Natural killer cell (primary cell): ENCODE results near the gene BRME1. TPM values are rescaled to one million over a fixed set of nuclear protein-coding genes. Genes with fewer than 3 reads are reported as not detected.
A peak's percentile ranks its signal among the peaks of the same experiment; 100 is the strongest.

Source experiments
- ATAC-seq, 3 donors: fragments of 150-1000 bp in 2 of 3; fragments of 200-7000 bp in 1 of 3; cut with Tn5 transposase; 1 replicate in 1 of 3; 2 replicates in 2 of 3; pipeline ENCODE4 v1.10.0; 2021; ENCODE audit warnings: mild to moderate bottlenecking in 2 of 3, moderate library complexity in 2 of 3
- DNase-seq, 2 donors: peaks; one replicate each; pipeline versions ENCODE4 v3.0.0 to v3.0.0-alpha.2; 2013 to 2021; ENCODE audit warnings: mixed read lengths in 1 of 2
- H3K27ac ChIP-seq: one replicate; pipeline ENCODE4 v1.5.1; 2013; ENCODE audit warnings: mild to moderate bottlenecking, low read length
- H3K27me3 ChIP-seq: one replicate; pipeline ENCODE4 v1.6.1; 2013; ENCODE audit warnings: low read length; ENCODE audit not compliant: control insufficient read depth, insufficient read depth
- H3K36me3 ChIP-seq: one replicate; pipeline ENCODE4 v1.6.1; 2013; ENCODE audit warnings: low read length; ENCODE audit not compliant: control insufficient read depth, insufficient read depth
- H3K4me1 ChIP-seq: one replicate; pipeline ENCODE4 v1.6.1; 2013; ENCODE audit warnings: low read length; ENCODE audit not compliant: control insufficient read depth, insufficient read depth
- H3K4me3 ChIP-seq: one replicate; pipeline ENCODE4 v1.5.1; 2013; ENCODE audit warnings: low read length
- H3K9me3 ChIP-seq: one replicate; pipeline ENCODE4 v1.6.1; 2013; ENCODE audit warnings: low read length; ENCODE audit not compliant: control insufficient read depth, insufficient read depth
- H3K27ac Mint-ChIP-seq, 2 donors: one replicate each; pipeline ENCODE4 v1.8.0; 2022; ENCODE audit warnings: mild to moderate bottlenecking in 2 of 2, mixed read lengths in 2 of 2, moderate library complexity in 1 of 2
- H3K27me3 Mint-ChIP-seq, 2 donors: one replicate each; pipeline ENCODE4 v1.8.0; 2022; ENCODE audit warnings: low read depth in 2 of 2, mixed read lengths in 2 of 2
- H3K36me3 Mint-ChIP-seq: one replicate; pipeline ENCODE4 v1.8.0; 2022; ENCODE audit warnings: mixed read lengths
- H3K4me1 Mint-ChIP-seq, 2 donors: one replicate each; pipeline ENCODE4 v1.8.0; 2022; ENCODE audit warnings: mixed read lengths in 2 of 2
- H3K4me3 Mint-ChIP-seq: one replicate; pipeline ENCODE4 v1.8.0; 2022; ENCODE audit warnings: mild to moderate bottlenecking, moderate library complexity, mixed read lengths
- H3K9me3 Mint-ChIP-seq, 2 donors: one replicate each; pipeline ENCODE4 v1.8.0; 2022; ENCODE audit warnings: mixed read lengths in 2 of 2
- WGBS: methylation state at CpG from one replicate; pipeline ENCODE4 v1.1.7; 2013; ENCODE audit warnings: missing lambda C conversion rate; ENCODE audit not compliant: insufficient coverage; 5-methylcytosine and 5-hydroxymethylcytosine counted together
- intact Hi-C: fragments of 100-400 bp; cut with micrococcal nuclease; formaldehyde crosslinking; loops from one replicate; pipeline ENCODE4 v1.14.2; 2022
- total RNA-seq, 4 donors: library from RNA; stranded (reverse); fragments of 120-200 nt in 1 of 4; gene quantifications; one replicate each; pipeline versions ENCODE4 v1.2.3 to v1.2.4, GENCODE V29; 2013 to 2022
- TF ChIP-seq, protein P1 (sequence below): fragments of 200-600 bp; IDR thresholded peaks from one replicate; pipeline ENCODE4 v1.8.0; 2022; ENCODE audit warnings: antibody characterized with exemption

The BRME1 gene
- total RNA-seq, 3 donors from 2014 or later (not counting 1 experiment from before 2014, with no cell fraction given): 3.8 to 7.7 (median 4.0) TPM

- Histone ChIP-seq H3K27me3 (no peaks in the 10 kb centered on the region), H3K36me3 (no peaks in the 10 kb centered on the region), H3K4me1 (no peaks in the 10 kb centered on the region), H3K27ac (no peak overlapping the region), H3K4me3 (no peak overlapping the region), H3K9me3 (no peaks in the 10 kb centered on the region)
- intact Hi-C loops: no loop called here
- WGBS: 95% methylated on average over 4 of the region's 4 CpGs
- TF ChIP-seq, protein P1, sequence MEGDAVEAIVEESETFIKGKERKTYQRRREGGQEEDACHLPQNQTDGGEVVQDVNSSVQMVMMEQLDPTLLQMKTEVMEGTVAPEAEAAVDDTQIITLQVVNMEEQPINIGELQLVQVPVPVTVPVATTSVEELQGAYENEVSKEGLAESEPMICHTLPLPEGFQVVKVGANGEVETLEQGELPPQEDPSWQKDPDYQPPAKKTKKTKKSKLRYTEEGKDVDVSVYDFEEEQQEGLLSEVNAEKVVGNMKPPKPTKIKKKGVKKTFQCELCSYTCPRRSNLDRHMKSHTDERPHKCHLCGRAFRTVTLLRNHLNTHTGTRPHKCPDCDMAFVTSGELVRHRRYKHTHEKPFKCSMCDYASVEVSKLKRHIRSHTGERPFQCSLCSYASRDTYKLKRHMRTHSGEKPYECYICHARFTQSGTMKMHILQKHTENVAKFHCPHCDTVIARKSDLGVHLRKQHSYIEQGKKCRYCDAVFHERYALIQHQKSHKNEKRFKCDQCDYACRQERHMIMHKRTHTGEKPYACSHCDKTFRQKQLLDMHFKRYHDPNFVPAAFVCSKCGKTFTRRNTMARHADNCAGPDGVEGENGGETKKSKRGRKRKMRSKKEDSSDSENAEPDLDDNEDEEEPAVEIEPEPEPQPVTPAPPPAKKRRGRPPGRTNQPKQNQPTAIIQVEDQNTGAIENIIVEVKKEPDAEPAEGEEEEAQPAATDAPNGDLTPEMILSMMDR: no peak
- Mint-ChIP-seq H3K27me3 (no peaks in the 10 kb centered on the region), H3K4me3 (no peak overlapping the region), H3K27ac (no peak overlapping the region), H3K9me3 (no peaks in the 10 kb centered on the region), H3K4me1 (no peaks in the 10 kb centered on the region), H3K36me3 (no peaks in the 10 kb centered on the region)
- ATAC-seq (no peak), DNase-seq (no peak)
Observed at GRCh38 chr19:13946414-13946813, 40.5 kb upstream of the BRME1 start.

DNA sequence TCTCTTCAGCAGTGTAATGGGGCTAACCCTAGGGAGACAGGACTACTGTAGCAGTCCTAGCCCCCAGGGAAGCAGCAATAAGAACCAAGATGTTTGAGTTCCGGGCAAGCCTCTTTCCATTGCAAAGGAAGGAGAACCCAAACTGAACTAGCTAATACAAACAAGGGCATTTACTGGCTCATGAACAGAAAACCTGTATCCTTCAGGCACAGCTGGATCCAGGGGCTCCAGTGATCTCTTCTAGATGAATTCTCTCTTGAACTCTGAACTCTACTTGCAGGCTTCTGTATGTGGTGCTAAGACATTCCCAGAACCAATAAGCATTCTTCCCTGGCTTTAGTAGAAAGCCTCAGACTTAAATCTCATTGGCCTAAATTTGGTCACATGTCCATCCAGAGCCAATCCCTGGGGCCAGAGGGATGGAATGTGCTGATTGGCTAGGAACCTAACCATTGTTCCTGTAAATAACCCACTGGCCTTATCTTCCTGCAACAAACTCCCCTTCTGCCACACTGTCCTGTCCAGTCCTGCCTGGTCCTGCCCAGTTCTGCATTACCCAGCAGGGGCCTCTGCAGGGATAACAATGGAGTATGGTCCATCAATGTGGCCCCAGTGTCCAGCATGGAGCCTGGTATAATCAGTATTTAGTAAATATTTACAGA, 36.2 kb upstream of the BRME1 start:
- H3K27ac ChIP-seq: no peak overlapping the region
- H3K9me3 ChIP-seq: no peaks in the 10 kb centered on the region
- ATAC-seq (no peak), DNase-seq (no peak)
- TF ChIP-seq, protein P1: no peak
- H3K36me3 ChIP-seq: no peaks in the 10 kb centered on the region
- no peak overlapping the region for H3K4me3 Mint-ChIP-seq
- 100% methylated on average over 1 of the region's 1 CpG for WGBS
- intact Hi-C loops: no loop called here
- peaks cover 9% of the 10 kb centered on the region for H3K27me3 ChIP-seq
- no peaks in the 10 kb centered on the region for H3K9me3 Mint-ChIP-seq
- no peak overlapping the region for H3K4me3 ChIP-seq
- peaks cover 11% of the 10 kb centered on the region for H3K4me1 ChIP-seq
- H3K27me3 Mint-ChIP-seq: peaks cover 0 to 4% of the 10 kb centered on the region in 2 donors
- H3K36me3 Mint-ChIP-seq: no peaks in the 10 kb centered on the region
- no peak overlapping the region for H3K27ac Mint-ChIP-seq
- no peaks in the 10 kb centered on the region for H3K4me1 Mint-ChIP-seq

DNA sequence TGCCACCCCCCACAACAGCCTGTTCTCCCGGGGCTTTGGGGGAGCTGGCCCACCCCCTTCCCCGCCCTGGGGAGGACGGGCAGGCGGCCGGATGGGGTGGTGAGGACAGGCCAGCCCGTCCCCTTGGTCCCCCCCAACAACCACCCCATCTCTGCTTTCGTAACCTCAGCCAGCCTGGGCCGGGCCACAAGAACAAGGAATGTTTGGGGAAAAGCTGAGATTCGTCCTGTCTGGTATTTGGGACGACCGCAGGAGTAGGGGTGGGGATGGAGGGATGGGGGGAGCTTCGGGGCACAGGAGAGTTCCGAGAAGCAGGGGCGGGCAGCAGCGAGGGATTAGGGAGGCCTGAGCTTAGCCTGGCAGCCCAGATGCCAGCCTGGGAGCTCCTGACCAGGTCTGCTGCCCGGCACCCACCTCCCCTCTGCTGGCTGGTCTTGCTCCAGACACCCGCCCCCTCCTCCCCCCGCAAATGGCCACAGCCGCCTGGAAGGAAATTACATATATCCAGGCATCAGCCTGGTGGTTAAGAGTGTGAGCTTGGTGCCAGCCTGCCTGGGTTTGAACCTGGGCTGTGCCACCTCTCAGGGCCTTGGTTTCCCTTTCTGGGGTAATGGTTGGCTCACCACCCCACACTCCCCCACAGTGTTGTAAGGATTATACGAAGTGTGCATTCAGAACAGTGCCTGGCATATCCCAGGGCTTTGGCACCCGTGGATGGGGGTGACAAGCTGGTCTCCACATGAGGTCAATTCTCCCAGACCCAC, 32.6 kb upstream of the BRME1 start, which contains the start of gene PODNL1:
PODNL1 (minus strand) TSS at position 117 of the 764 bp plus-strand sequence. CDS start 236 bp downstream, outside the sequence.
- 19% methylated on average over 16 of the region's 21 CpGs for WGBS
- Histone ChIP-seq H3K9me3 (no peaks in the 10 kb centered on the region), H3K27me3 (peaks cover 9% of the 10 kb centered on the region), H3K36me3 (no peaks in the 10 kb centered on the region), H3K4me3 (no peak within 1 kb of the TSS), H3K4me1 (peaks cover 11% of the 10 kb centered on the region), H3K27ac (no peak within 1 kb of the TSS)
- no peaks in the 10 kb centered on the region for H3K36me3 Mint-ChIP-seq
- H3K27ac Mint-ChIP-seq: no peak within 1 kb of the TSS
- H3K4me1 Mint-ChIP-seq: peaks cover 0 to 6% of the 10 kb centered on the region in 2 donors
- no peak within 1 kb of the TSS for H3K4me3 Mint-ChIP-seq
- peak in 2 of 3 donors; percentile 24 to 73 for ATAC-seq
- TF ChIP-seq, protein P1: no peak
- H3K9me3 Mint-ChIP-seq: no peaks in the 10 kb centered on the region
- no peak for DNase-seq
- intact Hi-C loops: no loop called here
- peaks cover 0 to 13% of the 10 kb centered on the region in 2 donors for H3K27me3 Mint-ChIP-seq
